ENCODE results near the gene KRTAP5-3. TPM values are rescaled to one million over a fixed set of nuclear protein-coding genes. Genes with fewer than 3 reads are reported as not detected.

KRTAP5-3 gene
- total and polyA plus RNA-seq, 2 of the 13 experiments (the other 11 are each of a cell fraction or from before 2014, with no cell fraction given) = not detected

DNA sequence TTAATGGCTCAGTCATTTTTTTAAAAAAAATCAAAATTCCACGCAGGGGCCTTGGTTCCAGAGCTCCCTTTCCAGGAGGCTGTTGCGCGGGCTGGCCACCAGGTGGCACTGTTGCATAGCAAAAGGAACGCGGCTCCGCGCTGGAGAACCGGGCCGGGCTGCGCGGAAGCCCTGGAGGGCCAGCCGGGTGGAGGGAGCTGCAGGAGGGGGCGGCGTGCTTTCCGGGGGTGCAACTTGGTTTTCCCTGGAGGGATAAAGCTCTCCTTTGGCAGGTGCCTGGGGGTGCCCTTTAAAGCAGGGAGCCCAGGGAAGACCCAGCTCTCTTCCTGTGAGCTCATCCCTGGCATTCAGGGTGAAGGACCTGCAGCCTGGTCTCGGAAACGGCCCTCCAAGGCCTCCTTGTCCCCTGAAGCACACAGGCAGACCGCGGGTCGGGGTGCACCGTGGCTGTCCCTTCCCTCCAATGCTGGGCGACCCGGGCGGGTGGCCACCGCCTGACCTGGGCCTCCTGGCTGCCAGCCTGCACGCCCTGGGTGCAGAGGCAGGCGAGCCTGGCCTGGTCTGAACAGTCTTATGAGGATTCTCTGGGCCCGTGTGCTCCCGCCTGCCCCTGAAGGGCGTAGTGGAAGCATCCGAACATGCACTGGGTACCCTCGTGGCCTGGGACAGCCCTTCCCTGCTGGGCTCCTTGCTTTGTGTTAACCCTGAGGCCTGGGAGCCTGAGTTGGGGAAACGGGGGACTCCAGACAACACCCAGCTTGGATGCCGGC is 44.7 kb upstream of the KRTAP5-3 start (continued):
- TF ChIP-seq ZNF160 (CRISPR knock-in tag; IDR thresholded peaks at IDR 0.05) = no peak
- TF ChIP-seq GLI4 (CRISPR knock-in tag; IDR thresholded peaks at IDR 0.05; ENCODE audit: borderline replicate concordance) = peak; percentile 21; the same call in 1 of the 2 replicates
- no peak for TF ChIP-seq HNF1A (IDR thresholded peaks at IDR 0.05; ENCODE audit: low read depth)
- peak; percentile 29; the same call in 1 of the 2 replicates for TF ChIP-seq HNF1A (CRISPR knock-in tag; IDR thresholded peaks at IDR 0.05; ENCODE audit: borderline replicate concordance)
- TF ChIP-seq HDAC2 (CRISPR knock-in tag; IDR thresholded peaks at IDR 0.05) = no peak
- TF ChIP-seq, protein P1, sequence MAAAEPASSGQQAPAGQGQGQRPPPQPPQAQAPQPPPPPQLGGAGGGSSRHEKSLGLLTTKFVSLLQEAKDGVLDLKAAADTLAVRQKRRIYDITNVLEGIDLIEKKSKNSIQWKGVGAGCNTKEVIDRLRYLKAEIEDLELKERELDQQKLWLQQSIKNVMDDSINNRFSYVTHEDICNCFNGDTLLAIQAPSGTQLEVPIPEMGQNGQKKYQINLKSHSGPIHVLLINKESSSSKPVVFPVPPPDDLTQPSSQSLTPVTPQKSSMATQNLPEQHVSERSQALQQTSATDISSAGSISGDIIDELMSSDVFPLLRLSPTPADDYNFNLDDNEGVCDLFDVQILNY (CRISPR knock-in tag; conservative IDR thresholded peaks at IDR 0.05) = no peak
- TF ChIP-seq, protein P2, sequence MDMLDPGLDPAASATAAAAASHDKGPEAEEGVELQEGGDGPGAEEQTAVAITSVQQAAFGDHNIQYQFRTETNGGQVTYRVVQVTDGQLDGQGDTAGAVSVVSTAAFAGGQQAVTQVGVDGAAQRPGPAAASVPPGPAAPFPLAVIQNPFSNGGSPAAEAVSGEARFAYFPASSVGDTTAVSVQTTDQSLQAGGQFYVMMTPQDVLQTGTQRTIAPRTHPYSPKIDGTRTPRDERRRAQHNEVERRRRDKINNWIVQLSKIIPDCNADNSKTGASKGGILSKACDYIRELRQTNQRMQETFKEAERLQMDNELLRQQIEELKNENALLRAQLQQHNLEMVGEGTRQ (IDR thresholded peaks at IDR 0.05; ENCODE audit: low read depth, low read length) = no peak
- TF ChIP-seq, protein P2 (CRISPR knock-in tag; IDR thresholded peaks at IDR 0.05; ENCODE audit: borderline replicate concordance) = no peak
- no peak for TF ChIP-seq STAT5B (CRISPR knock-in tag; IDR thresholded peaks at IDR 0.05)
- peak; percentile 81 for TF ChIP-seq ERF (CRISPR knock-in tag; IDR thresholded peaks at IDR 0.05)
- TF ChIP-seq FIP1L1 (IDR thresholded peaks at IDR 0.05; ENCODE audit: borderline replicate concordance, insufficient read depth, low read depth, low read length) = no peak
- TF ChIP-seq TFDP1 (CRISPR knock-in tag; IDR thresholded peaks at IDR 0.05; ENCODE audit: borderline replicate concordance) = no peak
- TF ChIP-seq, protein P3, sequence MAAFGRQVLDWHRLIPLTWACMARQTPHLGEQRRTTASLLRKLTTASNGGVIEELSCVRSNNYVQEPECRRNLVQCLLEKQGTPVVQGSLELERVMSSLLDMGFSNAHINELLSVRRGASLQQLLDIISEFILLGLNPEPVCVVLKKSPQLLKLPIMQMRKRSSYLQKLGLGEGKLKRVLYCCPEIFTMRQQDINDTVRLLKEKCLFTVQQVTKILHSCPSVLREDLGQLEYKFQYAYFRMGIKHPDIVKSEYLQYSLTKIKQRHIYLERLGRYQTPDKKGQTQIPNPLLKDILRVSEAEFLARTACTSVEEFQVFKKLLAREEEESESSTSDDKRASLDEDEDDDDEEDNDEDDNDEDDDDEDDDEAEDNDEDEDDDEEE (CRISPR knock-in tag; IDR thresholded peaks at IDR 0.05) = no peak
- TF ChIP-seq MBNL3 (CRISPR knock-in tag; conservative IDR thresholded peaks at IDR 0.05) = no peak
- peak; percentile 27; the same call in 1 of the 2 replicates for TF ChIP-seq ZNF274 (CRISPR knock-in tag; IDR thresholded peaks at IDR 0.05)
- TF ChIP-seq ZNF468 (CRISPR knock-in tag; IDR thresholded peaks at IDR 0.05) = peak; percentile 63; the same call in 1 of the 2 replicates
- no peak for TF ChIP-seq MAFK (conservative IDR thresholded peaks at IDR 0.05 in 1 of 2, IDR thresholded peaks at IDR 0.05 in 1 of 2; ENCODE audit: low read length in 2 of 2)
